GM13977 (cell line): Measurements from ENCODE around the gene EDEM3.

Source experiments
- DNase-seq: peaks from one replicate; pipeline ENCODE4 v3.0.0; 2012; ENCODE audit warnings: low spot score
- in situ Hi-C: fragments of 300-500 bp; cut with MboI; formaldehyde crosslinking; loops from one replicate; pipeline ENCODE4 v1.12.0; 2022; ENCODE audit warnings: low sequenced_read_pairs, low pct_unique_long_range_greater_than_20kb, mixed read lengths, inconsistent platforms; ENCODE audit not compliant: unreplicated experiment
- TF ChIP-seq, protein P1 (sequence below): IDR thresholded peaks from 2 replicates; pipeline ENCODE4 v1.5.1; 2012; ENCODE audit warnings: mild to moderate bottlenecking, control low read depth; ENCODE audit not compliant: insufficient read depth; ENCODE audit errors: extremely low read depth, missing control alignments

EDEM3 gene, protein sequence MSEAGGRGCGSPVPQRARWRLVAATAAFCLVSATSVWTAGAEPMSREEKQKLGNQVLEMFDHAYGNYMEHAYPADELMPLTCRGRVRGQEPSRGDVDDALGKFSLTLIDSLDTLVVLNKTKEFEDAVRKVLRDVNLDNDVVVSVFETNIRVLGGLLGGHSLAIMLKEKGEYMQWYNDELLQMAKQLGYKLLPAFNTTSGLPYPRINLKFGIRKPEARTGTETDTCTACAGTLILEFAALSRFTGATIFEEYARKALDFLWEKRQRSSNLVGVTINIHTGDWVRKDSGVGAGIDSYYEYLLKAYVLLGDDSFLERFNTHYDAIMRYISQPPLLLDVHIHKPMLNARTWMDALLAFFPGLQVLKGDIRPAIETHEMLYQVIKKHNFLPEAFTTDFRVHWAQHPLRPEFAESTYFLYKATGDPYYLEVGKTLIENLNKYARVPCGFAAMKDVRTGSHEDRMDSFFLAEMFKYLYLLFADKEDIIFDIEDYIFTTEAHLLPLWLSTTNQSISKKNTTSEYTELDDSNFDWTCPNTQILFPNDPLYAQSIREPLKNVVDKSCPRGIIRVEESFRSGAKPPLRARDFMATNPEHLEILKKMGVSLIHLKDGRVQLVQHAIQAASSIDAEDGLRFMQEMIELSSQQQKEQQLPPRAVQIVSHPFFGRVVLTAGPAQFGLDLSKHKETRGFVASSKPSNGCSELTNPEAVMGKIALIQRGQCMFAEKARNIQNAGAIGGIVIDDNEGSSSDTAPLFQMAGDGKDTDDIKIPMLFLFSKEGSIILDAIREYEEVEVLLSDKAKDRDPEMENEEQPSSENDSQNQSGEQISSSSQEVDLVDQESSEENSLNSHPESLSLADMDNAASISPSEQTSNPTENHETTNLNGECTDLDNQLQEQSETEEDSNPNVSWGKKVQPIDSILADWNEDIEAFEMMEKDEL

DNA sequence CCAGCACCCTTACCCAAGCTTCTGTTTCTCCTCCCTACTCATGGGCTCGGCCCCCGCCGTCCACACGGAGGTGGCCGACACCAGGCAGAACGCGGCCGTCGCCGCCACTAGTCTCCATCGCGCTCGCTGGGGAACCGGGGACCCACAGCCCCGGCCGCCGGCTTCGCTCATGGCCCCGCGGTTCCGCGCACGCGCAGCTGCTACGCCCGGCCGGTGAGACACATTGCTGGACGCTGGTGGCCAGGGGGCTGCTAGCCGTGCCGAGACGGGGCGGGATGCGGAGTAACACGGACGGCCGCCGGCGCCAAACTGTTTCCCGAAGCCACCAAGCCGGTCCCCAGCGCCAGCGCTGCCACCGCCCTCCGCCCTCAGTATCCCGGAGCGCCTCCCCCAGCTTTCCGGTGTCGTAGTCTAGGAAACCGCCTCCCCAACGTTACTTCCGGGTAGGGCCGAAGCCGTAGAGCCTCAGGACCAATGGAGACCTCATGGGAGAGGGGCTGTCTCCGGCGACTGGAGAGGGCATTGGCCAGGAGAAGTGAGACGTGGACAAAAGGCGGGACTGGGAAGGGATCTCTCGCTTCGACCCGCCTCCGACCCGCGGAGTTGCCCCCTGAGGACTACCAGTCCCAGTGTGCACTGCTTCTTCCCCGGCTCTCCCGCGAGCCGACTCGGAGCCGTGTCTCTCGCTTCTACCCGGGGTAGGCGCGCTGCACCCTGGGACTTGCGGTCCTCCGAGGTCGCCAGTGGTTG lies at the start of gene EDEM3:
Gene EDEM3 (minus strand): TSS at position 383 of the 750 bp plus-strand sequence. CDS start 212 bp downstream, at position 171.
- DNase-seq = peak; percentile 96
- TF ChIP-seq, protein P1, sequence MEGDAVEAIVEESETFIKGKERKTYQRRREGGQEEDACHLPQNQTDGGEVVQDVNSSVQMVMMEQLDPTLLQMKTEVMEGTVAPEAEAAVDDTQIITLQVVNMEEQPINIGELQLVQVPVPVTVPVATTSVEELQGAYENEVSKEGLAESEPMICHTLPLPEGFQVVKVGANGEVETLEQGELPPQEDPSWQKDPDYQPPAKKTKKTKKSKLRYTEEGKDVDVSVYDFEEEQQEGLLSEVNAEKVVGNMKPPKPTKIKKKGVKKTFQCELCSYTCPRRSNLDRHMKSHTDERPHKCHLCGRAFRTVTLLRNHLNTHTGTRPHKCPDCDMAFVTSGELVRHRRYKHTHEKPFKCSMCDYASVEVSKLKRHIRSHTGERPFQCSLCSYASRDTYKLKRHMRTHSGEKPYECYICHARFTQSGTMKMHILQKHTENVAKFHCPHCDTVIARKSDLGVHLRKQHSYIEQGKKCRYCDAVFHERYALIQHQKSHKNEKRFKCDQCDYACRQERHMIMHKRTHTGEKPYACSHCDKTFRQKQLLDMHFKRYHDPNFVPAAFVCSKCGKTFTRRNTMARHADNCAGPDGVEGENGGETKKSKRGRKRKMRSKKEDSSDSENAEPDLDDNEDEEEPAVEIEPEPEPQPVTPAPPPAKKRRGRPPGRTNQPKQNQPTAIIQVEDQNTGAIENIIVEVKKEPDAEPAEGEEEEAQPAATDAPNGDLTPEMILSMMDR = no peak
- in situ Hi-C loops = no loop called here

DNA sequence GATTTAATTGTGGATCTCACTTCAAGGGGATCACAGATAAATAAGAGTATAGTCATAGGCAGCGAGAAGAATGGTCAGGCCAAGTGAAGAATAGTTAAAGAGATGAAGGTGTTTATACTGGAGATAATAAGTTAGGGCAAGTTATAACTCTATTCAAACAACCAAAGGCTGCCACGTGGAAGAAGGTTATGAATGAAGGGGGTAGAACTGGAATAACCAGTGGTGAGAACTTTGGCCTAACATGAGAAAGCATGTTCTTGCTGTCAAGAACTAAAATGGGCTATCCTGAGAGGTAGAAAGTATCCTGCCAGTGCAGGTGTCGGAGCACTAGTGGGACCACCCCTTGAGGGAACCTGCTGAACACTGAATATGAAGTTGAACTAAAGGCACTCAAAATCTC lies 49.6 kb upstream of the EDEM3 start:
- TF ChIP-seq, protein P1 = no peak
- DNase-seq = no peak
- in situ Hi-C loops = loop anchor here (25.0 kb wide), 2 partner anchors 358 to 883 kb away; partner anchors contain the start of genes SWT1 and TRMT1L

DNA sequence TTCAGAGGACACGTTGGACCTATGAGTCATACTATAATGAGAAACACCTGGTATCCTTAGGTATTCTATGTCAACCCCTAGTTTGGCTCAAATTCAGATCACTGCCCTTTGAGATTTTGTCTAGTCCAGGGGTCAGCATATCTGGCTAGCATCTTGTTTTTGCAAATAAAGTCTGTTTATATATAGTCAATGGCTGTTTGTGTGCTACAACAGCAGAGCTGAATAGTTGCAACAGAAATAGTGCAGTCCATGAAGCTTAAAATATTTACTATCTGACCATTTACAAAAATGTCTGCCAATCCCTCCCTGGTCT lies 48.5 kb upstream of the EDEM3 start:
- no peak for DNase-seq
- TF ChIP-seq, protein P1 = no peak
- in situ Hi-C loops = loop anchor here (25.0 kb wide), 2 partner anchors 359 to 884 kb away; partner anchors contain the start of genes SWT1 and TRMT1L

DNA sequence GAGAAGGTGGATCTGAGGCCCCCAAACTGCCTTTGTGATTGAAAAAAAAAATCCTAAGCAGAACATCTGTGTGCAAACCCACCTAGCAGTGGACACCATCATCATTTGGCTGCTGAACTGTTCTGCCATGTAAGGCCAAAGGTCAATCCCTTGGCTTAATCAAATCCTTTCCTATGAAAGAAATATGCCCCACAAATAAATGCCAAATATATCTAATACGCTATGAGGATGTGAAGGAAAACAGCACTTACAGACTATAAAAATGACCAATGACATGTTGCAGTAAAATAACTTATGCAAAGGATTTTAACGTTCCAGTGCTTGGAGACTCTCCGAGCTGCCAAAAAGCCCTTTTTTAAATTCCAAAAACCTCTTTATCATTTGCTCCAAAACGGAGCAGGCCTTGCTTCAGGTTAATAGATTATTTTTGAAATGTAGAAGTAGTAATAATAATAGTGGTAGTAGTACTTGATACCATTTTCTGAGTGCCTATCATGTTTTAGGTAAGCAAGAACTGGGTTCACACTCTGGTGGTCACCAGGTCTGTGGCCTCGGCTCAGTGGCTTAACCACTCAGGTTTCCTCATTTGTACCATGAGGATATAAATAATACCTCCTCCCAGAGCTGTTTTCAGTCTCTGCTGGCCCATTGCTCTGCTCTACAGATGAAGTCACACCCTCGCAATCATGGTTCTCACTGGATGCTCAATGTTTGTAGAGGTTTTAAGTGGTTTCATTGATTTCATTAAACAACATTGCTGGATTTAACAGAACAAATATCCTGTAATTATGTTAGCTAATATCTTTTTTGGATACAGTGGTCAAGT lies 47.9 kb upstream of the EDEM3 start:
- peak; percentile 34 for DNase-seq
- in situ Hi-C loops = loop anchor here (25.0 kb wide), 2 partner anchors 360 to 885 kb away; partner anchors contain the start of genes SWT1 and TRMT1L
- TF ChIP-seq, protein P1 = no peak

DNA sequence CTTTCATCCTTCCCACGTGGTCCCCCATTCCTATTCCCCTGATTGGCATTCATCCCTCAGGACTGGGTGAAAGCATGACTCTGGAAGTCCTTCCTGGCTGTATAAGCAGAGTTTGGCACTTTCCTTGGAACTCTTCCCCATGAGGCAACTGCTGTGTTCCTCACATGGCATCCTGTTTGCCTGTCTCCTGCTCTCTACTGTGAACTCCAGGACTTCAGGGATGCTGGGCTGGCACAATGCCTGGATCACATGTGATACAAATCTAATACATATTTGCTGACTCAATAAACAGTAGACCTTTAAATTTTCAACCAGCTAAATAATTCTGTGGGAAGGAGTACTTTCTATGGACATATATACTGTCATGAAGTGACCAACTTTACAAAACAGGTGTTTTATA lies 46.8 kb upstream of the EDEM3 start:
- no peak for DNase-seq
- TF ChIP-seq, protein P1 = no peak
- in situ Hi-C loops = loop anchor here (25.0 kb wide), 2 partner anchors 361 to 886 kb away; partner anchors contain the start of genes SWT1 and TRMT1L
